Measurements from ENCODE around the gene CLASP1.

CLASP1 gene

GRCh38 chr2:121409388-121409787 lies 239.9 kb downstream of the CLASP1 start:
- Histone ChIP-seq H3K4me1 (ENCODE audit: control insufficient read depth, insufficient read depth, low read length) (peaks cover 4% of the 10 kb centered on the region), H3K9ac (ENCODE audit: low read length) (no peak overlapping the region), H3K36me3 (ENCODE audit: control insufficient read depth, insufficient read depth, low read length) (peaks cover 8% of the 10 kb centered on the region), H3K4me3 (ENCODE audit: low read length) (no peak overlapping the region), H3K9me3 (ENCODE audit: control insufficient read depth, low read length) (no peaks in the 10 kb centered on the region), H3K27me3 (ENCODE audit: control insufficient read depth, insufficient read depth, low read length) (no peaks in the 10 kb centered on the region)

DNA sequence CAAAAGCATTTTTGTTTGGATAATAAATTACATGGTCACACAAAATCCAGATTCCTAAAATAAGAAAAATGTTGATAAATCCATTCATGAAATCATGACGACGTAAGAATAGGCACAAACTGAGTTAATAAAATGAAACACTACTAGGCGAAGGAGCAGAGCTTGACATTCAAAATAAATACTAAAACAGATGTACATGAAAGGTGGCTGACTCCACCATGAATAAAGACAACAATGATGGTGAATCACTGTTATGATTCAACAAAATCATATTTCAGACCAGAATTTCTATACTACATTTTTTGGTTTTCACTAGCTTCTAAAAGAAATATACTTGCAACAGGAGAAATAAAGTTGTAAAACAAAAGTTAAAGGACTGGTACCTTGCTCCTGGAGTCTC lies 240.6 kb downstream of the CLASP1 start:
- Histone ChIP-seq H3K9me3 (ENCODE audit: control insufficient read depth, low read length) (no peaks in the 10 kb centered on the region), H3K9ac (ENCODE audit: low read length) (no peak overlapping the region), H3K4me3 (ENCODE audit: low read length) (no peak overlapping the region), H3K36me3 (ENCODE audit: control insufficient read depth, insufficient read depth, low read length) (peaks cover 4% of the 10 kb centered on the region), H3K4me1 (ENCODE audit: control insufficient read depth, insufficient read depth, low read length) (peaks cover 4% of the 10 kb centered on the region), H3K27me3 (ENCODE audit: control insufficient read depth, insufficient read depth, low read length) (no peaks in the 10 kb centered on the region)

- peaks cover 8% of the 10 kb centered on the region for H3K36me3 ChIP-seq (ENCODE audit: control insufficient read depth, insufficient read depth, low read length)
- no peak overlapping the region for H3K9ac ChIP-seq (ENCODE audit: low read length)
- H3K4me1 ChIP-seq (ENCODE audit: control insufficient read depth, insufficient read depth, low read length), result peaks cover 4% of the 10 kb centered on the region
- H3K4me3 ChIP-seq (ENCODE audit: low read length), result no peak overlapping the region
- no peaks in the 10 kb centered on the region for H3K27me3 ChIP-seq (ENCODE audit: control insufficient read depth, insufficient read depth, low read length)
- no peaks in the 10 kb centered on the region for H3K9me3 ChIP-seq (ENCODE audit: control insufficient read depth, low read length)
Observed at GRCh38 chr2:121405233-121405632, 244.0 kb downstream of the CLASP1 start.

DNA sequence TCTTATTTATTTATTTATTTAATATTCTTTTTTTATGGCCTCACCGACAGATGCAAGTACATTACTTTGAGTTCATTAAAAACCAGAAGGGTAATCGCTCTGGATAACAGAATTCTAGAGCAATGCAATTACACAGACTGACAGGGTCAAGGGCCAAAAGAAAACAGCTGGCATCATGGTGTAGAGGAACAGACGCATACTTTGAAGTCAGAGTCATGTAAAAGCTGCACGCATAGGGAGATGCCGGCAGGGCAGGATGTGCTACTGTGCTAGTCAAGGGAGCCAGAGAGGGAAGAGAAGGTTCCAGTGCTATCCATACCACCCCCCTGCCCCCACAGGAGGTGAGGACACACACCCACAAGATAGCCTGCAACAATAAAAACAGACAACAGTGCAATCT lies 249.1 kb downstream of the CLASP1 start:
- Histone ChIP-seq H3K4me3 (ENCODE audit: low read length) (no peak overlapping the region), H3K4me1 (ENCODE audit: control insufficient read depth, insufficient read depth, low read length) (peaks cover under 1% of the 10 kb centered on the region), H3K9me3 (ENCODE audit: control insufficient read depth, low read length) (no peaks in the 10 kb centered on the region), H3K9ac (ENCODE audit: low read length) (no peak overlapping the region), H3K27me3 (ENCODE audit: control insufficient read depth, insufficient read depth, low read length) (no peaks in the 10 kb centered on the region), H3K36me3 (ENCODE audit: control insufficient read depth, insufficient read depth, low read length) (peaks cover 10% of the 10 kb centered on the region)

GRCh38 chr2:121398853-121399252 lies 250.4 kb downstream of the CLASP1 start:
- Histone ChIP-seq H3K27me3 (ENCODE audit: control insufficient read depth, insufficient read depth, low read length) (no peaks in the 10 kb centered on the region), H3K4me1 (ENCODE audit: control insufficient read depth, insufficient read depth, low read length) (no peaks in the 10 kb centered on the region), H3K36me3 (ENCODE audit: control insufficient read depth, insufficient read depth, low read length) (peaks cover 10% of the 10 kb centered on the region), H3K4me3 (ENCODE audit: low read length) (no peak overlapping the region), H3K9ac (ENCODE audit: low read length) (no peak overlapping the region), H3K9me3 (ENCODE audit: control insufficient read depth, low read length) (no peaks in the 10 kb centered on the region)

DNA sequence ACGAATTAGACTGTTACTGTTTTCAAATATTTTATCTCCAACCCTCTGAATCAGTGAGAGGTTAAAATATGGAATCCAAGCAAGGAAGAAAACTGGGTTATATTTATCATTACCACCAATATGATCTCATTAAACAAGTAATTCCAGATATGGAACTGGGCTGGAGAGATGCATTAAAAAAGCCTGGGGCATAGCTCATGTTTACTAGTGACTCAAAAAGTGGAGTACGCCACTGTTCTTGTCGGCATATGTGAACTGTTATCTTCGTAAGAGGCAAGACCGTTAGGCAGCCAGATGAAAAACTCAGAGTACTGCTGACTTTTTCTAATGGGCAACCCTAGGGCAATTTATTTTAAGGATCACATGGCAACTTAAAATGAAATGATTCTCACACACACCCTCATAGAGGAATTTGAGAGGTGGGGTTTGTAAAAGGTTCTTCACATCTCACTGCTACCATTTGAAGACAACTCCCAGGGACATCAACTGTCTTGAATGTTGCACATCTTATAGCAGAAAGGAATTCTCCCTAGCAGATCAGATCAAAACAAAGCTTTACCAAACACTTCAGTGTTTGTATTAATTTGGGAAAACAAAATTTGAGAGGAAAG lies 259.1 kb downstream of the CLASP1 start:
- H3K9ac ChIP-seq (ENCODE audit: low read length), result no peak overlapping the region
- no peaks in the 10 kb centered on the region for H3K9me3 ChIP-seq (ENCODE audit: control insufficient read depth, low read length)
- H3K27me3 ChIP-seq (ENCODE audit: control insufficient read depth, insufficient read depth, low read length), result no peaks in the 10 kb centered on the region
- H3K36me3 ChIP-seq (ENCODE audit: control insufficient read depth, insufficient read depth, low read length), result no peaks in the 10 kb centered on the region
- H3K4me1 ChIP-seq (ENCODE audit: control insufficient read depth, insufficient read depth, low read length), result no peaks in the 10 kb centered on the region
- no peak overlapping the region for H3K4me3 ChIP-seq (ENCODE audit: low read length)

GRCh38 chr2:121388371-121388770 lies 260.9 kb downstream of the CLASP1 start:
- no peak overlapping the region for H3K9ac ChIP-seq (ENCODE audit: low read length)
- H3K4me3 ChIP-seq (ENCODE audit: low read length), result no peak overlapping the region
- H3K9me3 ChIP-seq (ENCODE audit: control insufficient read depth, low read length), result no peaks in the 10 kb centered on the region
- no peaks in the 10 kb centered on the region for H3K4me1 ChIP-seq (ENCODE audit: control insufficient read depth, insufficient read depth, low read length)
- no peaks in the 10 kb centered on the region for H3K36me3 ChIP-seq (ENCODE audit: control insufficient read depth, insufficient read depth, low read length)
- H3K27me3 ChIP-seq (ENCODE audit: control insufficient read depth, insufficient read depth, low read length), result no peaks in the 10 kb centered on the region

GRCh38 chr2:121387591-121388325 lies 261.5 kb downstream of the CLASP1 start:
- Histone ChIP-seq H3K9ac (ENCODE audit: low read length) (no peak overlapping the region), H3K36me3 (ENCODE audit: control insufficient read depth, insufficient read depth, low read length) (peaks cover under 1% of the 10 kb centered on the region), H3K27me3 (ENCODE audit: control insufficient read depth, insufficient read depth, low read length) (no peaks in the 10 kb centered on the region), H3K4me1 (ENCODE audit: control insufficient read depth, insufficient read depth, low read length) (no peaks in the 10 kb centered on the region), H3K4me3 (ENCODE audit: low read length) (no peak overlapping the region), H3K9me3 (ENCODE audit: control insufficient read depth, low read length) (no peaks in the 10 kb centered on the region)

- Histone ChIP-seq H3K4me3 (ENCODE audit: low read length) (no peak overlapping the region), H3K9ac (ENCODE audit: low read length) (no peak overlapping the region), H3K4me1 (ENCODE audit: control insufficient read depth, insufficient read depth, low read length) (no peaks in the 10 kb centered on the region), H3K36me3 (ENCODE audit: control insufficient read depth, insufficient read depth, low read length) (peaks cover 8% of the 10 kb centered on the region), H3K9me3 (ENCODE audit: control insufficient read depth, low read length) (no peaks in the 10 kb centered on the region), H3K27me3 (ENCODE audit: control insufficient read depth, insufficient read depth, low read length) (no peaks in the 10 kb centered on the region)
Observed at GRCh38 chr2:121386707-121387106, 262.6 kb downstream of the CLASP1 start.

DNA sequence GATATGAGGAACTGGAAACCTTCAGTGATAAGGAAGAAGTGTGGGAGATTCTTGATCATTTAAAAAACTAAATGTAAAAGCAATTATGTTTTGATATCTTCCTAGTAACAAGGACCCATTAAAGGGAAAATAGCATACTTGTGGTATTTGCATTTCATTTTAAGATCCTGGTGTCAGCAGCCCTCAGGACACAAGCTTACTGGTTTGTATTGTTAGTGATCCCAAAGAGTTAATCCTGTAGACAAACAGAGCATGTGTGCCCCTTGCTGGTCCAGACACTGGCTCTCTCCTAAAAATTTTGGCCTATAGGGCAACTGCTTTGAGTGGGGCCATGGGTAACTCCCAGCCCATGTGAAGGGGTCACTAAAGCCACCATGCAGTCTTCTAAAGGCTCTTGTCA lies 263.2 kb downstream of the CLASP1 start:
- H3K36me3 ChIP-seq (ENCODE audit: control insufficient read depth, insufficient read depth, low read length), result peaks cover 8% of the 10 kb centered on the region
- no peak overlapping the region for H3K9ac ChIP-seq (ENCODE audit: low read length)
- no peak overlapping the region for H3K4me3 ChIP-seq (ENCODE audit: low read length)
- no peaks in the 10 kb centered on the region for H3K27me3 ChIP-seq (ENCODE audit: control insufficient read depth, insufficient read depth, low read length)
- no peaks in the 10 kb centered on the region for H3K4me1 ChIP-seq (ENCODE audit: control insufficient read depth, insufficient read depth, low read length)
- no peaks in the 10 kb centered on the region for H3K9me3 ChIP-seq (ENCODE audit: control insufficient read depth, low read length)

DNA sequence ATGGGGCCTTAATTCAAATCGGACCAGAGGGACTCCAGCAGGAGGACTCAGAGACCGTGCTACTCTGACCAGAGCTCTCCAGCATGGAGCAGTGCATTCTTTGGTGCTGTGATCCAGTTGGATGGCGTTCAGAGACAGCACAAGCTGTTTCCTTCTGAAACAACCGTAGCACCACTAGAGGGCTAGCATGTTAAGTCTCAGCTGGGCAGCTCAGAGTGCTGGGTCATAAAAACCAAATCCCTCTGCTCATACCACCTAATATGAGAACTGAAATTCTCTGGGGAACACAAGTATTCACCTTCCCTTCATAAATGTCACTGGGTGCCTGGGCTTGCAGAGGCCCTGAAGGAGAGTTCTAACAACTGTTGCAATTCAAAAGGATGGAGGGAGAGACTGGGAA lies 266.5 kb downstream of the CLASP1 start:
- H3K4me3 ChIP-seq (ENCODE audit: low read length), result no peak overlapping the region
- peaks cover 8% of the 10 kb centered on the region for H3K36me3 ChIP-seq (ENCODE audit: control insufficient read depth, insufficient read depth, low read length)
- H3K9ac ChIP-seq (ENCODE audit: low read length), result no peak overlapping the region
- H3K27me3 ChIP-seq (ENCODE audit: control insufficient read depth, insufficient read depth, low read length), result no peaks in the 10 kb centered on the region
- no peaks in the 10 kb centered on the region for H3K9me3 ChIP-seq (ENCODE audit: control insufficient read depth, low read length)
- H3K4me1 ChIP-seq (ENCODE audit: control insufficient read depth, insufficient read depth, low read length), result no peaks in the 10 kb centered on the region

DNA sequence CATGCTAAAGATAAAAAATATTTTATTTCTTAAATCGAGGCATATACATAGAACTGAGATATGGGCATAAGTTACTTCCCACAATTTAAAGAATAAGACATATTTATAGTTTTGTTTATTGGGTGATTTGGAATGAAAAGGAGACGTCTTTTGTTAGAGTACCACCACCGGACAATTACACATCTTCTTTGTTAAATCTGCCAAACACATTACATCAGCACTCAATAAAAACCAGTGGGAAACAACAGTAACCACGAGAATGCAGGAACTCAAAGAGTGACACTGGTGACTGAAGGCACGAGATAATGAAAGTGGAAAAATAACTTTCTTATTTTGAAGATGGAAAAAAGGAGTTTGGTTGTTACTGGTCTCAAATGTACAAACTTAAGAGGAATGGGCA lies 271.6 kb downstream of the CLASP1 start:
- H3K36me3 ChIP-seq (ENCODE audit: control insufficient read depth, insufficient read depth, low read length), result peaks cover 7% of the 10 kb centered on the region
- H3K9me3 ChIP-seq (ENCODE audit: control insufficient read depth, low read length), result no peaks in the 10 kb centered on the region
- no peak overlapping the region for H3K4me3 ChIP-seq (ENCODE audit: low read length)
- H3K4me1 ChIP-seq (ENCODE audit: control insufficient read depth, insufficient read depth, low read length), result peaks cover 7% of the 10 kb centered on the region
- H3K27me3 ChIP-seq (ENCODE audit: control insufficient read depth, insufficient read depth, low read length), result no peaks in the 10 kb centered on the region
- H3K9ac ChIP-seq (ENCODE audit: low read length), result no peak overlapping the region

Data from mucosa of stomach (tissue), 1 donor.